IMR-90 (cell line): ENCODE results near the gene SDK1. TPM values are rescaled to one million over a fixed set of nuclear protein-coding genes. Genes with fewer than 3 reads are reported as not detected.

Experiments used
- ATAC-seq: fragments of 200-7000 bp; cut with Tn5 transposase; 2 replicates; pipeline ENCODE4 v1.9.1; 2020; ENCODE audit warnings: low read depth, mild to moderate bottlenecking, moderate library complexity
- BruUV-seq: library from RNA; stranded (reverse); fragments of 400-500 nt; replicated peaks from 2 replicates; lab custom pipeline; 2021; lab: Mats Ljungman, UMichigan
- CTCF ChIA-PET: fragments of 300-600 bp; formaldehyde crosslinking; extraction: SDS; loops from one replicate; lab custom pipeline; 2021; ENCODE audit warnings: antibody characterized with exemption; lab: Yijun Ruan, JAX
- POLR2A ChIA-PET: fragments of 300-600 bp; sonication (Branson Sonifier 250); formaldehyde crosslinking; loops from one replicate; lab custom pipeline; 2022; ENCODE audit warnings: antibody characterized with exemption; ENCODE audit not compliant: unreplicated experiment; lab: Charles Lee
- DNase-seq: peaks from one replicate; pipeline ENCODE4 v3.0.0; 2013
- H2AFZ ChIP-seq: replicated peaks from 2 replicates; pipeline ENCODE3; 2013; ENCODE audit warnings: low read length, mild to moderate bottlenecking; ENCODE audit not compliant: poor library complexity
- H2AK5ac ChIP-seq: 2 replicates; pipeline ENCODE4 v1.6.1; 2013; ENCODE audit warnings: low read depth, low read length, inconsistent platforms
- H2AK9ac ChIP-seq: replicated peaks from 2 replicates; pipeline ENCODE3; 2013; ENCODE audit warnings: mild to moderate bottlenecking, low read depth, low read length, moderate library complexity; ENCODE audit not compliant: poor library complexity
- H2BK120ac ChIP-seq: 2 replicates; pipeline ENCODE4 v1.6.1; 2013; ENCODE audit warnings: low read depth, low read length, inconsistent platforms
- H2BK15ac ChIP-seq: 3 replicates; pipeline ENCODE4 v1.6.1; 2013; ENCODE audit warnings: low read depth, low read length, inconsistent platforms
- H2BK20ac ChIP-seq: 2 replicates; pipeline ENCODE4 v1.6.1; 2013; ENCODE audit warnings: low read depth, mild to moderate bottlenecking, inconsistent platforms, low read length, moderate library complexity
- H2BK5ac ChIP-seq: 2 replicates; pipeline ENCODE4 v1.6.1; 2013; ENCODE audit warnings: mild to moderate bottlenecking, low read depth, low read length, inconsistent platforms; ENCODE audit not compliant: poor library complexity, severe bottlenecking
- H3K14ac ChIP-seq: replicated peaks from 2 replicates; pipeline ENCODE4 v1.6.1; 2013; ENCODE audit warnings: low read depth, low read length, inconsistent platforms
- H3K18ac ChIP-seq: 2 replicates; pipeline ENCODE4 v1.6.1; 2013; ENCODE audit warnings: low read depth, low read length, control low read depth
- H3K23ac ChIP-seq: 2 replicates; pipeline ENCODE4 v1.6.1; 2013; ENCODE audit warnings: low read depth, low read length, inconsistent platforms
- H3K27ac ChIP-seq: 2 replicates; pipeline ENCODE4 v1.5.1; 2013; ENCODE audit warnings: mild to moderate bottlenecking, control low read depth, low read length; ENCODE audit not compliant: insufficient read depth
- H3K27me3 ChIP-seq: 2 replicates; pipeline ENCODE4 v1.6.1; 2013; ENCODE audit warnings: low read length; ENCODE audit not compliant: control insufficient read depth, insufficient read depth
- H3K36me3 ChIP-seq: 2 replicates; pipeline ENCODE4 v1.6.1; 2013; ENCODE audit warnings: low read length, mixed read lengths; ENCODE audit not compliant: control insufficient read depth, insufficient read depth
- H3K4ac ChIP-seq: 2 replicates; pipeline ENCODE4 v1.6.1; 2013; ENCODE audit warnings: low read depth, low read length, inconsistent platforms
- H3K4me1 ChIP-seq: 2 replicates; pipeline ENCODE4 v1.6.1; 2013; ENCODE audit warnings: low read length, mixed read lengths; ENCODE audit not compliant: control insufficient read depth, insufficient read depth
- H3K4me2 ChIP-seq: 2 replicates; pipeline ENCODE4 v1.6.1; 2013; ENCODE audit warnings: low read depth, mild to moderate bottlenecking, control low read depth, low read length, moderate library complexity
- H3K4me3 ChIP-seq: 2 replicates; pipeline ENCODE4 v1.5.1; 2013; ENCODE audit warnings: low read depth, mild to moderate bottlenecking, control low read depth, low read length, moderate library complexity; ENCODE audit not compliant: insufficient read depth
- H3K56ac ChIP-seq: 2 replicates; pipeline ENCODE4 v1.6.1; 2013; ENCODE audit warnings: low read length, inconsistent platforms; ENCODE audit not compliant: insufficient read depth; ENCODE audit errors: extremely low read depth
- H3K79me1 ChIP-seq, 2 experiments: 2 replicates each; pipeline ENCODE4 v1.6.1; 2013; ENCODE audit warnings: low read length in 2 of 2, inconsistent platforms in 1 of 2, low read depth in 1 of 2
- H3K9ac ChIP-seq: 2 replicates; pipeline ENCODE4 v1.6.1; 2013; ENCODE audit warnings: low read depth, low read length, control low read depth
- H3K9me1 ChIP-seq: 2 replicates; pipeline ENCODE4 v1.6.1; 2013; ENCODE audit warnings: low read length, inconsistent platforms; ENCODE audit not compliant: insufficient read depth
- H3K9me3 ChIP-seq: 2 replicates; pipeline ENCODE4 v1.6.1; 2013; ENCODE audit warnings: low read length; ENCODE audit not compliant: control insufficient read depth, insufficient read depth
- H4K20me1 ChIP-seq: 2 replicates; pipeline ENCODE4 v1.6.1; 2013; ENCODE audit warnings: low read length, inconsistent platforms; ENCODE audit not compliant: insufficient read depth
- H4K5ac ChIP-seq: 2 replicates; pipeline ENCODE4 v1.6.1; 2013; ENCODE audit warnings: mild to moderate bottlenecking, low read depth, low read length, control low read depth
- H4K8ac ChIP-seq, 2 experiments: 2 replicates each; pipeline ENCODE4 v1.6.1; 2013; ENCODE audit warnings: low read depth in 2 of 2, low read length in 2 of 2, control low read depth in 1 of 2, inconsistent platforms in 1 of 2
- H4K91ac ChIP-seq: 2 replicates; pipeline ENCODE4 v1.6.1; 2013; ENCODE audit warnings: low read depth, low read length, inconsistent platforms; ENCODE audit not compliant: insufficient read depth
- BHLHE40 ChIP-seq: fragments of 150-350 bp; IDR thresholded peaks from 2 replicates; pipeline ENCODE4 v1.6.1; 2016; ENCODE audit warnings: mild to moderate bottlenecking, low read depth, low read length
- CEBPB ChIP-seq: IDR thresholded peaks from 2 replicates; pipeline ENCODE4 v1.6.1; 2012; ENCODE audit warnings: low read depth, low read length, improper control_type of control experiment
- CHD1 ChIP-seq: IDR thresholded peaks from 2 replicates; pipeline ENCODE4 v1.6.1; 2012; ENCODE audit warnings: low read depth, low read length, improper control_type of control experiment
- MAZ ChIP-seq: IDR thresholded peaks from 2 replicates; pipeline ENCODE4 v1.6.1; 2012; ENCODE audit warnings: low read depth, mild to moderate bottlenecking, low read length, improper control_type of control experiment, moderate library complexity, borderline replicate concordance
- MXI1 ChIP-seq: IDR thresholded peaks from 2 replicates; pipeline ENCODE4 v1.6.1; 2012; ENCODE audit warnings: low read depth, mild to moderate bottlenecking, low read length, moderate library complexity, borderline replicate concordance
- NFE2L2 ChIP-seq: fragments of 150-350 bp; IDR thresholded peaks from 2 replicates; pipeline ENCODE4 v1.6.1; 2016; ENCODE audit warnings: low read depth, mild to moderate bottlenecking, low read length
- POLR2A ChIP-seq: IDR thresholded peaks from 2 replicates; pipeline ENCODE4 v1.6.1; 2012; ENCODE audit warnings: mild to moderate bottlenecking, low read depth, low read length
- RAD21 ChIP-seq: IDR thresholded peaks from 2 replicates; pipeline ENCODE4 v1.6.1; 2012; ENCODE audit warnings: low read length, improper control_type of control experiment
- RCOR1 ChIP-seq: IDR thresholded peaks from 2 replicates; pipeline ENCODE4 v1.6.1; 2012; ENCODE audit warnings: mild to moderate bottlenecking, low read length, improper control_type of control experiment; ENCODE audit not compliant: insufficient replicate concordance
- RFX5 ChIP-seq: IDR thresholded peaks from 2 replicates; pipeline ENCODE4 v1.8.0; 2012; ENCODE audit warnings: low read depth, mild to moderate bottlenecking, low read length, moderate library complexity
- SMC3 ChIP-seq: fragments of 150-350 bp; IDR thresholded peaks from 2 replicates; pipeline ENCODE4 v1.6.1; 2016; ENCODE audit warnings: low read depth, mild to moderate bottlenecking, antibody characterized with exemption, low read length, moderate library complexity
- USF2 ChIP-seq: fragments of 150-350 bp; IDR thresholded peaks from 2 replicates; pipeline ENCODE4 v1.6.1; 2017; ENCODE audit warnings: mild to moderate bottlenecking, antibody characterized with exemption, low read length, low read depth
- WGBS, 2 experiments: methylation state at CpG; one replicate each; pipeline versions ENCODE4 v1.1.5 to v1.1.7; 2013; ENCODE audit warnings: missing lambda C conversion rate in 2 of 2; ENCODE audit not compliant: insufficient read length in 1 of 2; ENCODE audit errors: extremely low coverage in 2 of 2; 5-methylcytosine and 5-hydroxymethylcytosine counted together
- dilution Hi-C: fragments of 300-500 bp; cut with HindIII; formaldehyde crosslinking; loops from one replicate; pipeline ENCODE4 v1.14.3; 2018; ENCODE audit warnings: low sequenced_read_pairs; ENCODE audit not compliant: unreplicated experiment
- in situ Hi-C: fragments of 300-500 bp; cut with MboI; formaldehyde crosslinking; loops from 3 replicates; pipeline ENCODE4 v1.14.3; 2019; ENCODE audit warnings: low sequenced_read_pairs, inconsistent platforms, mixed read lengths
- intact Hi-C: fragments of 100-400 bp; cut with micrococcal nuclease; formaldehyde crosslinking; loops from 2 replicates; pipeline ENCODE4 v1.10.0; 2022
- polyA plus RNA-seq, 3 experiments: library from polyadenylated mRNA; depleted of rRNA; stranded (reverse); fragments of >200 nt; gene quantifications; 2 replicates each; pipeline ENCODE4 v1.2.3, GENCODE V29; 2012; ENCODE audit warnings: low replicate concordance in 1 of 3
- total RNA-seq: library from RNA; depleted of rRNA; stranded (reverse); fragments of >200 nt; gene quantifications from 2 replicates; pipeline ENCODE4 v1.2.3, GENCODE V29; 2012
- TF ChIP-seq, protein P1 (sequence below): fragments of 150-350 bp; IDR thresholded peaks from 2 replicates; pipeline ENCODE4 v1.6.1; 2016; ENCODE audit warnings: low read depth, mild to moderate bottlenecking, low read length, moderate library complexity, borderline replicate concordance

Gene SDK1
- total and polyA plus RNA-seq, 2 of the 4 experiments (the other 2 are of a cell fraction) = 1.5 to 1.6 TPM

DNA sequence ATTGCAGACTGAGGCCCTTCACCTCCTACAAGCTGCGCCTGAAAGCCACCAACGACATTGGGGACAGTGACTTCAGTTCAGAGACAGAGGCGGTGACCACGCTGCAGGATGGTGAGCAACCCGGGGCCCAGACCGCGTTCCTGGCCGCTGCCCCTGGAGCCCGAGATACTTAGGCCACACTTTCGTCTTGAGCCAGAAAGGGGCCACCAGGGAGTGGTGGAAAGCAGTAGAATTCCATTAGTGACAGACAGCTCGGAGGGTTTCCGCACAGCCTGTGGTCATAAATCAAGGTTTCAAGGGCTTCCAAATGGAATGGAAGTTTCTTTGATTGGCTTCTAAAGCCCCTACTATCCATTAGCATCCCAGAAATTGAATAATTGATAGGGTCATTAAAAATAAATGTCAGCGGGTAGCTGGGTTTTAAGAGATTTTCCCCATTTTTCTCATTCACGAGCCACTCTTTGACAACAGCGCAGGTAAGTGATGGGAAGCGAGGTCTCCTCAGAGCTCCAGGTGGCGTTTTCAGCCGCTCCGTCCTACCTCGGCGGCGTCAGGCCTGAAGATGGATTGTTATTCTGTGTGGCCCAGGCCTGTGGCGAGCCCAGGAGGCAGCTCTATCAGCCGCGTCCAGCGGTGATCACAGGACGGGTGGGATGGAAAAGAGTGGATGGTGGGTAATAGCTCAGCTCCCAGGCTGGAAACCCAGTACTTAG is 857.5 kb downstream of the SDK1 start:
- Histone ChIP-seq H4K5ac (no peak overlapping the region), H2BK120ac (no peak overlapping the region), H3K23ac (no peak overlapping the region), H2BK20ac (no peak overlapping the region), H3K4me3 (no peak overlapping the region), H3K4ac (no peak overlapping the region), H2BK15ac (no peak overlapping the region), H4K8ac (no peak overlapping the region), H3K14ac (no peak overlapping the region), H3K18ac (no peak overlapping the region), H3K27me3 (no peaks in the 10 kb centered on the region), H4K91ac (no peak overlapping the region), H2BK5ac (no peak overlapping the region), H3K79me1 (no peaks in the 10 kb centered on the region), H3K4me1 (no peaks in the 10 kb centered on the region), H3K27ac (no peak overlapping the region), H3K4me2 (no peak overlapping the region), H3K36me3 (no peaks in the 10 kb centered on the region), H2AK9ac (no peak overlapping the region), H2AK5ac (no peak overlapping the region), H4K20me1 (no peaks in the 10 kb centered on the region), H2AFZ (no peak overlapping the region), H3K56ac (no peak overlapping the region), H3K9me3 (peaks cover 13% of the 10 kb centered on the region), H3K9ac (no peak overlapping the region), H3K9me1 (no peaks in the 10 kb centered on the region)
- BruUV-seq = no TSS peak
- POLR2A ChIA-PET = no interaction called here
- ATAC-seq (no peak), DNase-seq (no peak)
- in situ Hi-C loops = no loop called here
- WGBS, 2 experiments = 86% methylated on average over 8 of the region's 27 CpGs; no CpG with 5 or more reads in 1 of the 2 experiments
- CTCF ChIA-PET = no interaction called here
- intact Hi-C loops = no loop called here
- dilution Hi-C loops = no loop called here
- TF ChIP-seq RCOR1 (no peak), POLR2A (no peak), SMC3 (no peak), BHLHE40 (no peak), RAD21 (no peak), CEBPB (no peak), MXI1 (no peak), CHD1 (no peak), USF2 (no peak), RFX5 (no peak), NFE2L2 (no peak), MAZ (no peak)
- TF ChIP-seq, protein P1, sequence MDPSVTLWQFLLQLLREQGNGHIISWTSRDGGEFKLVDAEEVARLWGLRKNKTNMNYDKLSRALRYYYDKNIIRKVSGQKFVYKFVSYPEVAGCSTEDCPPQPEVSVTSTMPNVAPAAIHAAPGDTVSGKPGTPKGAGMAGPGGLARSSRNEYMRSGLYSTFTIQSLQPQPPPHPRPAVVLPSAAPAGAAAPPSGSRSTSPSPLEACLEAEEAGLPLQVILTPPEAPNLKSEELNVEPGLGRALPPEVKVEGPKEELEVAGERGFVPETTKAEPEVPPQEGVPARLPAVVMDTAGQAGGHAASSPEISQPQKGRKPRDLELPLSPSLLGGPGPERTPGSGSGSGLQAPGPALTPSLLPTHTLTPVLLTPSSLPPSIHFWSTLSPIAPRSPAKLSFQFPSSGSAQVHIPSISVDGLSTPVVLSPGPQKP = no peak
